DOHH2 (cell line): Measurements from ENCODE around the gene GOLGA2.

Experiments
- H3F3A ChIP-seq: fragments of 200-600 bp; sonication (generic), shearing (Covaris generic); 2 replicates; pipeline ENCODE4 v1.6.0; 2016; ENCODE audit warnings: antibody characterized with exemption, mild to moderate bottlenecking; ENCODE audit not compliant: control insufficient read depth, insufficient read depth
- H3K27ac ChIP-seq: fragments of 200-600 bp; sonication (generic); 2 replicates; pipeline ENCODE4 v1.5.1; 2014; ENCODE audit warnings: low read depth, mild to moderate bottlenecking, low read length, moderate library complexity
- H3K27me3 ChIP-seq: fragments of 200-600 bp; sonication (generic); 2 replicates; pipeline ENCODE4 v1.6.1; 2014; ENCODE audit warnings: mild to moderate bottlenecking, low read length, mixed read lengths; ENCODE audit not compliant: control insufficient read depth
- H3K36me3 ChIP-seq: fragments of 200-600 bp; sonication (generic); 2 replicates; pipeline ENCODE4 v1.6.1; 2014; ENCODE audit warnings: mild to moderate bottlenecking, low read length, moderate library complexity, mixed read lengths; ENCODE audit not compliant: control insufficient read depth
- H3K4me1 ChIP-seq: fragments of 200-600 bp; sonication (generic); 2 replicates; pipeline ENCODE4 v1.6.1; 2014; ENCODE audit warnings: mild to moderate bottlenecking, low read length, mixed read lengths; ENCODE audit not compliant: control insufficient read depth
- H3K4me2 ChIP-seq: fragments of 200-600 bp; sonication (generic); 2 replicates; pipeline ENCODE4 v1.6.0; 2014; ENCODE audit warnings: mild to moderate bottlenecking, low read length, moderate library complexity
- H3K4me3 ChIP-seq: fragments of 200-600 bp; sonication (generic); 2 replicates; pipeline ENCODE4 v1.5.1; 2014; ENCODE audit warnings: mild to moderate bottlenecking, low read length, mixed read lengths
- H3K79me2 ChIP-seq: fragments of 200-600 bp; sonication (generic); 2 replicates; pipeline ENCODE4 v1.6.1; 2014; ENCODE audit warnings: mild to moderate bottlenecking, low read length, mixed read lengths; ENCODE audit not compliant: control insufficient read depth
- H3K9me2 ChIP-seq: fragments of 200-600 bp; sonication (generic); replicated peaks from 2 replicates; pipeline ENCODE4 v1.6.1; 2014; ENCODE audit warnings: mild to moderate bottlenecking, low read length, mixed read lengths; ENCODE audit not compliant: control insufficient read depth
- H3K9me3 ChIP-seq: fragments of 200-600 bp; sonication (generic); 2 replicates; pipeline ENCODE4 v1.6.1; 2014; ENCODE audit warnings: antibody characterized with exemption, low read length, mixed read lengths; ENCODE audit not compliant: control insufficient read depth, insufficient read depth
- H4K20me1 ChIP-seq: fragments of 200-600 bp; sonication (generic); 2 replicates; pipeline ENCODE4 v1.6.0; 2014; ENCODE audit warnings: low read depth, mild to moderate bottlenecking, antibody characterized with exemption, low read length, moderate library complexity; ENCODE audit not compliant: control insufficient read depth, insufficient read depth
- CTCF ChIP-seq: fragments of 200-600 bp; sonication (generic); IDR thresholded peaks from one replicate; pipeline ENCODE4 v1.5.1; 2014; ENCODE audit warnings: antibody characterized with exemption, mild to moderate bottlenecking, low read depth, low read length; ENCODE audit not compliant: poor library complexity, severe bottlenecking
- EZH2phosphoT487 ChIP-seq: fragments of 200-600 bp; sonication (generic); IDR thresholded peaks from 2 replicates; pipeline ENCODE4 v1.6.1; 2017; ENCODE audit warnings: borderline replicate concordance, mild to moderate bottlenecking, antibody characterized with exemption, low read length, moderate library complexity, mixed read lengths

The GOLGA2 gene

GRCh38 chr9:128304136-128304970 is 28.5 kb upstream of the GOLGA2 start:
- Histone ChIP-seq H3K4me2 (no peak overlapping the region), H3K36me3 (peaks cover 8% of the 10 kb centered on the region), H3K9me3 (no peaks in the 10 kb centered on the region), H4K20me1 (no peaks in the 10 kb centered on the region), H3K79me2 (no peaks in the 10 kb centered on the region), H3K4me3 (no peak overlapping the region), H3K27ac (no peak overlapping the region), H3K9me2 (no peaks in the 10 kb centered on the region), H3K4me1 (no peaks in the 10 kb centered on the region), H3K27me3 (no peaks in the 10 kb centered on the region), H3F3A (no peaks in the 10 kb centered on the region)
- TF ChIP-seq EZH2phosphoT487 = no peak
- TF ChIP-seq CTCF = no peak

GRCh38 chr9:128298535-128299482 is 23.0 kb upstream of the GOLGA2 start:
- H4K20me1 ChIP-seq = no peaks in the 10 kb centered on the region
- no peak overlapping the region for H3K4me2 ChIP-seq
- no peaks in the 10 kb centered on the region for H3K27me3 ChIP-seq
- TF ChIP-seq CTCF = no peak
- H3K9me2 ChIP-seq = no peaks in the 10 kb centered on the region
- no peaks in the 10 kb centered on the region for H3K79me2 ChIP-seq
- H3K4me1 ChIP-seq = no peaks in the 10 kb centered on the region
- H3K36me3 ChIP-seq = no peaks in the 10 kb centered on the region
- no peak overlapping the region for H3K27ac ChIP-seq
- H3K4me3 ChIP-seq = no peak overlapping the region
- H3K9me3 ChIP-seq = no peaks in the 10 kb centered on the region
- no peaks in the 10 kb centered on the region for H3F3A ChIP-seq

GRCh38 chr9:128297221-128297773 is 21.5 kb upstream of the GOLGA2 start:
- no peak for TF ChIP-seq CTCF
- TF ChIP-seq EZH2phosphoT487 = no peak
- no peaks in the 10 kb centered on the region for H3F3A ChIP-seq
- no peaks in the 10 kb centered on the region for H4K20me1 ChIP-seq
- no peaks in the 10 kb centered on the region for H3K4me1 ChIP-seq
- H3K36me3 ChIP-seq = no peaks in the 10 kb centered on the region
- no peak overlapping the region for H3K4me2 ChIP-seq
- no peak overlapping the region for H3K27ac ChIP-seq
- no peak overlapping the region for H3K4me3 ChIP-seq
- H3K9me2 ChIP-seq = no peaks in the 10 kb centered on the region
- no peaks in the 10 kb centered on the region for H3K9me3 ChIP-seq
- no peaks in the 10 kb centered on the region for H3K27me3 ChIP-seq
- H3K79me2 ChIP-seq = no peaks in the 10 kb centered on the region
